GM21526 (cell line): Measurements from ENCODE around the gene C1QTNF2.
A peak's percentile ranks its signal among the peaks of the same experiment; 100 is the strongest.
"Not testable (repeated sequence)": the region's sequence is repeated elsewhere in the genome, so short reads cannot be mapped to it uniquely, and the experiment has no call there.

Experiments
- ATAC-seq: cut with Tn5 transposase; IDR thresholded peaks from one replicate; pipeline ENCODE4 v1.9.1; 2021; ENCODE audit warnings: moderate library complexity; ENCODE audit not compliant: unreplicated experiment, low FRiP score

C1QTNF2 gene

DNA sequence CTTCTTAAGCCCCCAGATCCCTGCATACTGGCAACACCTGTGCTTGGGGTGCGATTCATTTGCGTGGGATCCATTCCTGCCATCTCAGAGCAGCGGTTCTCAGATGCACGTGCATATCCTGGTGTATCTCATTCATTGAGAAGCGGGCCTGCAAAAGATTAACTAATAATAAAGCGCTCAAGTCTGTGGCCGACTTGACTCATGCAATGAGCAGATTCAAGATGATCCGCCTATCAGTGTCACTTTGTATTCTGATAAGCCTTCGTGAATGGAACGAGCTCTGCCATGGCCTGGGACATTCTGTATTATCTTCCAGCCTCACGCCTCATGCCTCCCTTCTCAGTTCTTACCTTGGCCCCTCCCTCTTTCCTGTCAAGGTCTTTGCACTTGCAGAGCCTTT lies 22.3 kb downstream of the C1QTNF2 start:
- no peak for ATAC-seq

DNA sequence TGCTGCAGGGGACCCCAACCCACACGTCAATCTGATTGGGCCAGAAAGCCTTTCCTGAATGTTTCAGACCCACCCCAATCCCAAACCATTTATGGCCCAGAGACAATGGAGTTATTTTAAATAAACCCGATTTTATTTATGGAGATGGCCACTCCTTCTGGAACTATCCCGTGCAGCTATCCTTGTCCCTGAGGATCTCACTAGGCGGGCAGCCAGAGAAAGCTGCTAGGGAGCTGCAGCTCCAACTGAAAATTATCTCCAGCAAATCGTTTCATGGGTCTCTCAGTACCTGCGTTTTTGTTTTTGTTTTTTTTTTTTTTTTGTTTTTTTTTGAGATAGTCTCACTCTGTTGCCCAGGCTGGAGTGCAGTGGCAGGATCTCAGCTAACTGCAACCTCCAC lies 23.0 kb downstream of the C1QTNF2 start:
- no peak for ATAC-seq

DNA sequence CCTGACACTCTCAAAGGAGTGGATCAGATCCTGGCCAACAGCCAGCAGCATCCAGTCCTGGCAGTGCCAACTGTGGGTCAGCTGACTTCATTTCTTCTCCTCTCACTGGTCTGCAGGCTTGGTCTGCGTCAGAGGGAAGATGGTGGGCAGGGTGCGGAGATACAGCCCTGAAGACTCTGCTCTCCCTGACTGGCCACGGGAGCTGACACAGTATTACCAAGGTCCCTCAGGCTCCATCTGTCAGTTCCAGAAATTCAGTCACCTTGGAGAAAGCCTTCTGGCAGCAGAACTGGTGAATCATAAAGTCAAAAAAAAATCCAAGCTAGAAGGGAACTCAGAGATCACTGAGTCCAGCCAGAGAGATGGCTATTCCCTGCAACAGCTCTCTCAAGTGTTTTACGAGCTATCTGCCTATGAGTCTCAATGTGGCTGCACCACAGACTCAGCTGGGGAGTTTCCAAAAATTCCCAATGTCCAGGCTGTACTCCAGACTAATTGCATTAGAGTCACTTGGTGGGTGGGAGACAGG lies 27.9 kb downstream of the C1QTNF2 start:
- no peak for ATAC-seq

DNA sequence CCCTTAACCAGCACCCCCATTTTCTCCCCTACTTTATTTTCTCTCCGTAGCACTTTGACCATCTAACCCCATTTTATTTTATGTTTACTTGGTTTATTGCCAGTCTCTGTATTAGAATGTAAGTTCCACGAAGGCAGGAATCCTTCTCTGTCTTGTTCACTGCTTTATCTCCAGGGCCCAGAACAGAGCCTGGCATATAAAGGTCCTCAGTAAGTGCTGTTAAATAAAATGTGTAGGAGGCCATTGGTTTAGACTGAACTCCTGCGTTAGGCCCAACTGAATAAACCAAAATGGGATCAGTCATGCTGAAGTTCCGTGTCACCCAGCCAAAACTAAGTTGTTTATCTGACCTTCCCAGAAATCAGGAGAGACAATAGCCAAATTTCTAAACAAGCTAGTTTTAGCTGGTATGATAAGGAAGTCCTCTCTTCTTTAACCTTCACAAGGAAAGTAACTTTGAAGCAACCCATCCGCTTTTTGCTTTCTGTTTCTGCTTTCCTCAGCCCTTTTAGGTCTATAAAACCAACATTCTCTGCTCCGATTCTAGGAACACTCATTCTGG lies 29.0 kb downstream of the C1QTNF2 start:
- no peak for ATAC-seq

DNA sequence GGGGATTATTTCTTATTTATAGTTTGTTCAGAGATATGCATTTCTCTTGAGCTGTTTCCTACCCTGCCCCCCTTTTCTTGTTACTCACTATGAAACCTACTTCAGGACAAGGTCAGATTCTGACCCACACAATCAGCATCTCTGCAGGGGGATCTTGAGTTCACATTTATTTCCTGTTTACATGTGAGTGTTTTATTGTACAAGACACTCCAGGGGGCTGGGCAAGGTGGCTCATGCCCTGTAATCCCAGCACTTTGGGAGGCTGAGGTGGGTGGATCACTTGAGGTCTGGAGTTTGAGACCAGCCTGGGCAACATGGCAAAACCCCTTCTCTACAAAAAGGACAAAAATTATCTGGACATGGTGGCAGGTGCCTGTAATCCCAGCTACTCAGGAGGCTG lies 29.9 kb downstream of the C1QTNF2 start:
- not testable (repeated sequence) for ATAC-seq

DNA sequence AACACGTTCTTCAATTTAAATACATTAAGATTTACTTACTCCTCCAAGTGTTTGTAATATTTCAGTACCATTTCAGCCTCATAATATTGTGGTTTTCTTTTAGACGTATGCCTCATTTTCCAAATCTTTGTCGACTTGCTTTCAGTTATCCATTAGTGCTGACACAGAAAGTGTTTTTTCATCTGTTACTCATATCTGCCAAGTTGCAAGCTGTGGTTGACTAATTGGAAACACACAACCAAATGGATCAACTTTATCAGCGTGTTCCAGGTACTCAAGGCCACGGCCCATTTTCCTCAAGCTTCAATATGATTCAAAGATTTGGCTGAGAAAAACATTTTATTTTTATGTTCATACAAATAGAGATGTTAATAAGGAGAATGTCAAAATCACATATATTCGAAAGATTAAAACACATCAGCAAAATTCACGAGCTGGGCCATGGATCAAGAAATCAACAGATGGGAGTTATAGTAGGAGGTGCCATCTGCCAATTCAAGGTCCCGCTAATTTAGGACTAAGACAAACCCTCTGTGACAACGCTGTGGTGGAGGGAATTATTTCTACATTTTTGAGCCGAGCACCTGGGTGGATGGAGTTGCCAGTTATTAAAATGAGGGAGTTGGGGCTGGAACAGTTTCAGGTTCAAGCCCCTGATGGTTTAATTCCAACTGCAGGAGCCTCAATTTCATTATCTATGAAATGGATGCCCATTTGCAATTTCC lies 30.9 kb downstream of the C1QTNF2 start:
- ATAC-seq: no peak

DNA sequence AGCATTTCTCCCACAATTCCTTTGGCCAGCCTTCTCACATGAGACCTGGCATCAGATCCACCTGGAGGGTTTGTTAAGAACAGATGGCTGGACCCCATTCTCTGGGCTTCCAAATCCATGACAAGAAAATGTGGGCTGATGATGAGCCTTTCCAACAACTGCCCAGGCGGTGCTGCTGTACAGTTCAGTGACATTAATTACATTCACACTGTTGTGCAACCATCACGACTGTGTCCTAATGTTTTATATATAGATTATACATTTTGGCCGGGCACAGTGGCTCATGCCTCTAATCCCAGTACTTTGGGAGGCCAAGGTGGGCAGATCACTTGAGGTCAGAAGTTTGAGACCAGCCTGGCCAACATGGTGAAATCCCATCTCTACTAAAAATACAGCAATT lies 35.7 kb downstream of the C1QTNF2 start:
- ATAC-seq: not testable (repeated sequence)

DNA sequence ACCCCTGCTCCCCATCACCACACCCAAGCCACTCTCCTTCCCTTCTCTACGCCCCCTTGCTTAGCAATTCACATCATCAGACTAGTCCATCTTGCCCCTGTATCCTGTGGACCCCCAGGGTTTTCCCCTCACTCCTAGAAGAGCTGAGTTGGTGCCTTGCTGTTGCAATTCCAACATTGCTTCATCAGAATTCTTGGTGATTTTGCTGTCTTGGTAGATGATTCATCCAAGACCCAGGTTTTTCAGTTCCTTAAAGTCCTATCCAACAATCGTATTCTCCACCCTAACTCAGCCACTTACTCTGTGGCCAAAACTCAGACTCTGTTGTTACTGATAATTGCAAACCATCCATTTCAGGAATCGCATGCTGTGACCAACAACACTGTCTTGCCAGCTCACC lies 36.7 kb downstream of the C1QTNF2 start:
- ATAC-seq: no peak

DNA sequence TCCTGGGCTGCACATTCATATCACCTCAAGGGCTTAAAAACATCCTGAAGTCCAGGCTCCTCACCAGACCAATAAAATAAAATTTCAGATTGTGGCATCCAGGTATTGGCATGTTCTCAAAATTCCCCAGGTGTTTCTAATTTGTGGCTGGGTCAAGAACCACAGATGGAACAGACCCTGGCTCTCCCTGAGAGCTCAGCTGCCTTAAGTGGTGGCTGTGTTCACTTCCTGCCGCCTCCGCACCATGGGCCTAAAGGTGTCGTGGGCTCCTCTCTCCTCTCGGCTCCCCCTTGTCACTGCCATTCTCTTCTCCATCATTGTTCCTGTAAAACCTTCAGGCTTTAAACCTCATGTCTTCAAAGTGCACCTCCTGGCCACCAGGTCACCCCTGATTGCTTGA lies 40.2 kb downstream of the C1QTNF2 start:
- no peak for ATAC-seq

DNA sequence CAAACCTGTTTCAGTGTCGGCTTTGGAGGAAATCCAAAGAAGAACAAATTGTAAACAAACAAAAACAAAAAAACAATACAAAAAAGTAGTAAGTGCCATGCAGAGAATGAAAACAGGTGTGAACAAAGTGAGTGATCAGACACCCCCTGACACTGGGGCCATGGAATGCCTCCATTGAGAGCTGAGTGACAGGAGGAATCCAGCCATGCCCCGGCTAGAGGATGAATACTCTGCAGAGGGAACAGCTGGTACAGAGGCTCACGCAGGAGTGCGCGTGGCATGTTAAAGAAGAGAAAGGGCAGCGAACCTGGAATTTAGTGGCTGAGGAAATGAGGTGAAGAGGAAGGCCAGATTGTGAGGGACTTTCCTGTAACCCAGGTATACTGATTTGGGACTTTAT lies 42.6 kb downstream of the C1QTNF2 start:
- no peak for ATAC-seq

DNA sequence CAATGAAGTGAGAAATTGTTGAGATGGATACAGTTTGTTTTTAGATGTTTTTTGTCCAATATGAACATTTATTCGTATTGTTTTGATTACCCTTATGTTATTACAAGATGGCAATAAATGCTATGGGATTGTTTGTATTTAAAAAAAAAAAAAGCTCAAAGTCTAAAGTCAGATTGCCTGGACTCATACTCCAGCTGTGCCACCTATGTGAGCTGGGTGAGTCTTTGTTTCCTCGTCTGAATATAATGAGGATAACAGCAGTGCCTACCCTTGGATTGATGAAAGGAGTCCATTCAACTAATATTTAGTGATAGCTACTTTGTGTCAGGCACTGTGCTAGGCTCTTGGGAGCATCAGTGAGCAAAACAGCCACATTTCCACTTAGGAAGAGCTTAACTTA lies 43.4 kb downstream of the C1QTNF2 start:
- ATAC-seq: no peak

DNA sequence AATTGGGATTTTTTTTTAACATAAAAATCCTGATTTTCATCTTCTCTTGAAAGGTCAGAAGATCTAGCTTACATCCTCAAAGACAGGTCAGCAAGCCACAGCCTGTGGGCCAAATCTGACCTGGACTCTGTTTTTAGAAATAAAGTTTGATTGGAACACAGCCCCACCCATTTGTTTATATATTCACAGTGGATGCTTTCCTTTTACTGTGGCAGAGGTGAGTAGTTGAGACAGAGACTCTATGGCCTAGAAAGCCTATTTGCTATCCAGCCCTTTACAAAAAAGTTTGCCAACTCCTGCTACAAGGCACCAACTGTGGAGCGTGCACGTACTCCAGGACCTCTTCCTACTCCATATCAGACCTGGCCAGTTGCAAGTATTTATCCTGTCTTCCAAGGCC lies 44.7 kb downstream of the C1QTNF2 start:
- no peak for ATAC-seq

DNA sequence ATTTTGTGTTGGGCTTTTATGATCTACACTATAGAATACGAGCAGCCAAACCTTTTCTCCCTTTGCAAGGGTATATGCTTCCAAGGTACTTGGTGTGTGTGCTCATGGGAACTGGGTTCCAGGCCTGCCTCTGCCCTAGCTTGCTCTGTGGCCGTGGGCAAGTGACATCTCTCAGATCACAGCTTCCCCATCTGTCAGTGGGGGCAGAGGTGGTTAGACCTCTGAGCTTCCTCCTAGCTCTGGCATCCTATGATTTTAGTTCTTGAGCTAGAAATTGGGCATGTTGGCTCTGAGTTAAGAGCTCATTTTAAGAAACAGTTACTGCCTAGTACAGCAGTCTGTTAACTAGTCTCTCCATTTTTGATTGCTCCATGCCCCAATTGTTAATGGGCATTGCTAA lies 45.5 kb downstream of the C1QTNF2 start:
- no peak for ATAC-seq

DNA sequence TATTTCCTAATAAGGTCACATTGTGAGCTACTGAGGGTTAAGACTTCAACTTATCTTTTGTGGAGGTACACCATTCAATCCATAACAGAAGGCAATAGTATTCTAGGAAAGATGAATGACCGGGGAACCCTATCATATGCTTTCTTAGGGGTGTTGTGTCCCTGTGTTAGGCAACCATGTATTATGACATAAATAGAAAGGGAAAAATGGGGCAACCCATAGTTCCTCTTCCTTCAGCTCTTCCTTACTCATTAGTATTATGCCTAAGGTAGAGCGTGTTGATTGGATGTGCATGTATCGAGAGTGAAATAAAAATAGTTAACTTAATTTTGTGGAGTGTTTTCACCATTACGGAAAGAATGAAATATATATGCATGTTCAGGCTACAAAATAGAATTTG lies 52.0 kb downstream of the C1QTNF2 start:
- ATAC-seq: no peak

DNA sequence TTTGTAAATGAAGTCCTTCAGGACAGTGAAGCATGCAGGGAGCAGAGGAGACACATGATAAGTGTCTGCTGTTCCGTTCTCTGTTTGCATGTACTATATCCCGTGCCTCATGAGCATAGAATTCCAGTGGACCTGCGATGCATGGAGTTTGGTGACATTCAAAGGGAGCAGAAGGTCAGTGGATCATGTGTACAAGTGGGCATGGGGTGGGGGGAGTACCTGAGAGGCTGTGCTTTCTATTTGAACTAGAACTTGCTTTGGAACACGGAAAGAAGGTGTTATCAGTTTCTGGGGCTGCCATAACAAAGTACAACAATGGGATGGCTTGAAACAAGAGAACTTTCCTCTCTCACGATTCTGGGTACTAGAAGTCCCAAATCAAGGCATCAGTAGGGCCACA lies 53.0 kb downstream of the C1QTNF2 start:
- no peak for ATAC-seq

DNA sequence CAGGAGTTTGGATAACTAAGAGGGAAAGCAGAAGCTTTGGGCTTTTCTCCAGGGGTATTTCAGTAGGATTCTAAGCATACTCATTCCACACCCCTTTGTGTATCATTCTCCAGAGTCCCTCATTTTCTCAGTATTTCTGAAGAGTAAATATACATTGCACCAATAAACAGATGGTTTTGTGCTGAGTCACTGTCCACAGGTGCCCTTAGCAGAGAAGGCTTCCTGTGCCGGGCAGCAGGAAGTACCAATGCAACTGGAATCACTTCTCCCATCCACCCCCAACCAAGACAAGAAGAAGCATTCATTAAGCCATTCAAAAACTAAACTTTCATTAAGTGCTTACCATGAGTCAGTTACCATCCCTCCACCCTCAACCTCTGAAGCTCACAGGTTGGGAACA lies 54.5 kb downstream of the C1QTNF2 start:
- no peak for ATAC-seq

DNA sequence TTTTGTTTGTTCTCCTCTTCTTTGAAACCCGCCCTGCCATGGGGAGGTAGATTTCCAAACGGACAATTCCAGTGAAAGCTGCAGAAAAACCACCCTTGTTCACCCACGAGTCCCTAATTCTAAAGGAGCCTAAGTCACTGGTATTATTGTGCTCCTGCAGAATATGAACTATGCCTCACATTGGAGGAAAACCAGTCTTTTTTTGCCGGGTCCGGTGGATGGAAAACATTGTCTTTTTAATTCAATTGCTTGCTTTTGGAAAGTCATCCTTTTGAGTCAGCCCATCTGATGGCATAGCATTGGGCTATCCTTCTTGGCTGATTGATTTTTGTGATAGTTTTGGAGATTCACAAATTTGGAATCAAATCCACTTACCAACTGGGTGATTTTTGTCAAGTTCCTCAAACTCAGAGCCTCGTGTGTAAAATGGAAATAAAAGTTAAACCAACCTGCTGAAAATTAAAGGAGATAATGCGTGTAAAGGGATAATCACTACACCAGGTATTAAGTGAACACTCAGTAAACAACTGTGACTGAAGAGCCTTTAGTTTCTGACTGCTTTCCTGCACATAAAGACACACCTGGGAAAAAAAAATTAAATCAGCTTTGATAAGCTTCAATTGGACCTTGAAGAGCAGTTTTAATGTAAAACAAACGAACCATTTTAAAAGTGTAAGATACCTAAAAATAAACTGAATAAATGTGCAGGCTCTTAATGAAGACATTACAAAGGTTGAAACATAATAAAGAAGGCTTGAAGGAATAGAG lies 57.3 kb downstream of the C1QTNF2 start:
- ATAC-seq: no peak

DNA sequence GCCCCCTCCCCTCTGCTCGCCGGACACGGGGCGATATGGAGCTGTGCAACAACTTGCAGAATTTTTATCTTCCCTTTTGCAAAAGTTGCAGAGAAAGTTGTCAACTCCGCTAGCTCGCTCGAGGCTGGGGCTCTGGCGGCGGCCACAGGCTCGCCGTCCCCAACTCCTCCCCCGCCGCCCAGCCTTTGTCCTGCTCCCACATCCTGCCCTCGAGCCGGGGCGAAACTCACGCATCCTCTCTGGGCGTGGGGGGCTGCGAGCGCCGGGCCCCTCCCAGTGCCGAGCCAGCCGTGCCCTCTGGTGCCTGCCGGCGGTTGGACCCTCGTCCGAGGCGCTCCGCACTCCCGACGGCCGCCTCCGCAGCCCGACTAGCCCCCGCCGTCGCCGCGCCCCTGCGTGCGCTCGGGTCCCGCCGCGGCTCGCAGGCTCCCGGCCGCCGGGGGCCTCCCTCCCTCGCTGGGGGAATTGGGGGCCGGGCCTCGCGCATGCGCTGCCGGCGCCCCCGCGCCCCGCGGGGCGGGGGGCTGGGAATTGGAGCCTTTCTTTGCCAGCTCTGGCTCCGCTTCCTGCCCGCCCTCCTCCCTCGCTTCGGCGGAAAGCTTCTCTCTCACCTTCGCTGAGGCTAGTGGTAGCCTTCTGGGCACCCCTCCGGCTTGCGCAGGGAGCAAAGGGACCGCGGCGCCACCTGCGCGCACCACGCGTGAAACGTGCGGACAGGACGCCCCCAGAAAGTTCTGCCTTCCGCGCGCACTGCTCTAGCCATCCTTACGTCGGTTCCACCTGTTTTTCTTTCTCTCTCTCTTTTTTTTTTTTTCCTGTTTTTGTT lies 58.1 kb downstream of the C1QTNF2 start, which contains the start of gene CCNJL:
CCNJL (minus strand) TSS at position 431 of the 826 bp plus-strand sequence. CDS start 641 bp downstream, outside the sequence.
- peak; percentile 53 for ATAC-seq

DNA sequence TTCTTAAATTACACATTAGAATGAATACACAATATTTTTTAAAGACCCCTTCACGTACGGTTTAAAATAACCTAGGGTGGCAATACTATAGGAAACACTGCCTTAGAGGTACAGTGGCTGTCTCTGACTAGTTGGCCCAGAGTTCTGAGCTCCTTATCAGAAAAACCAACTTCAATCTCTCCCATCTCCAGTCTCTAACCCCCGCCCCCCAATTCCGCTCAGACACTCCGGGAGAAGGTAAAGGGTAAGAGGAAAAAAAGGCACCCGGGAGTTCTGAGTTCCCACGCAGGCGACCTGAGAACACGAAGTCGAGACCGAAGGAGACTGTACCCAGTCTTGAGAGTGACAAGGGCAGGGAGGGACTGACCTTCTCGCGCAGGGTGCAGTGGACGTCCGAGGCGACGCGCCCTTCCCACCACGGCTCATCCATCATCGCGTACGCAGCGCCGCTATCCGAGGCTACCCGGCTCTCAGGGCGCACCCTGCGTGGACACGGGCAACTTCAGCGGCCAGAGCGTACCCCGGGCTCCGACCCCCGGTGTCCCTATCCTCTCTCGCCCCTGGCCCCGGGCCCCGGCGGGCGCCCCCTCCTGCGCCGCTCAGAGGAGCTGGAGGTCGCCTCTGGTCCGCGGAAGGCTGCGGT lies 58.8 kb downstream of the C1QTNF2 start:
- peak; percentile 16 for ATAC-seq
